Stimulated activated naive CD8-positive, alpha-beta T cell treated with anti-CD3 and anti-CD28 coated beads, Interleukin-15, amount 100 ng/mL, for 72 hours (primary cell): ENCODE measurements around the gene TENT4B.
"Not testable (repeated sequence)": the region's sequence is repeated elsewhere in the genome, so short reads cannot be mapped to it uniquely, and the experiment has no call there.

Experiments
- ATAC-seq: fragments of 150-1000 bp; cut with Tn5 transposase; 2 replicates; pipeline ENCODE4 v1.10.0; 2021; ENCODE audit warnings: mild to moderate bottlenecking, moderate library complexity
- DNase-seq, 2 donors: peaks; one replicate each; pipeline ENCODE4 v3.0.0; 2021 to 2022
- H3K27ac Mint-ChIP-seq, 2 donors: one replicate each; pipeline ENCODE4 v1.8.0; 2022; ENCODE audit warnings: mild to moderate bottlenecking in 2 of 2, mixed read lengths in 2 of 2, moderate library complexity in 2 of 2
- H3K27me3 Mint-ChIP-seq: one replicate; pipeline ENCODE4 v1.8.0; 2022; ENCODE audit warnings: mixed read lengths
- H3K4me1 Mint-ChIP-seq: one replicate; pipeline ENCODE4 v1.8.0; 2022; ENCODE audit warnings: mild to moderate bottlenecking, mixed read lengths
- H3K4me3 Mint-ChIP-seq, 2 donors: one replicate each; pipeline ENCODE4 v1.8.0; 2022; ENCODE audit warnings: mild to moderate bottlenecking in 2 of 2, mixed read lengths in 2 of 2, moderate library complexity in 1 of 2
- H3K9me3 Mint-ChIP-seq, 2 donors: one replicate each; pipeline ENCODE4 v1.8.0; 2022; ENCODE audit warnings: mixed read lengths in 2 of 2

TENT4B gene

GRCh38 chr16:50152807-50153595 lies at the start of gene TENT4B:
TSS of gene TENT4B (plus strand) at chr16:50153306. CDS start at chr16:50153622, 316 bp downstream.
- peak within 1 kb of the TSS; percentile 88 to 97 for H3K4me3 Mint-ChIP-seq
- peaks cover 40% of the 10 kb centered on the region for H3K4me1 Mint-ChIP-seq
- H3K9me3 Mint-ChIP-seq, result no peaks in the 10 kb centered on the region
- H3K27ac Mint-ChIP-seq, result peak within 1 kb of the TSS; percentile 96 to 100
- DNase-seq (peak; percentile 90 to 91), ATAC-seq (peak; percentile 76)
- H3K27me3 Mint-ChIP-seq, result no peaks in the 10 kb centered on the region

GRCh38 chr16:50103764-50104163 lies 49.3 kb upstream of the TENT4B start:
- H3K9me3 Mint-ChIP-seq, result no peaks in the 10 kb centered on the region
- DNase-seq (no peak), ATAC-seq (no peak)
- H3K4me3 Mint-ChIP-seq, result no peak overlapping the region
- no peaks in the 10 kb centered on the region for H3K27me3 Mint-ChIP-seq
- H3K4me1 Mint-ChIP-seq, result no peaks in the 10 kb centered on the region
- no peak overlapping the region for H3K27ac Mint-ChIP-seq

DNA sequence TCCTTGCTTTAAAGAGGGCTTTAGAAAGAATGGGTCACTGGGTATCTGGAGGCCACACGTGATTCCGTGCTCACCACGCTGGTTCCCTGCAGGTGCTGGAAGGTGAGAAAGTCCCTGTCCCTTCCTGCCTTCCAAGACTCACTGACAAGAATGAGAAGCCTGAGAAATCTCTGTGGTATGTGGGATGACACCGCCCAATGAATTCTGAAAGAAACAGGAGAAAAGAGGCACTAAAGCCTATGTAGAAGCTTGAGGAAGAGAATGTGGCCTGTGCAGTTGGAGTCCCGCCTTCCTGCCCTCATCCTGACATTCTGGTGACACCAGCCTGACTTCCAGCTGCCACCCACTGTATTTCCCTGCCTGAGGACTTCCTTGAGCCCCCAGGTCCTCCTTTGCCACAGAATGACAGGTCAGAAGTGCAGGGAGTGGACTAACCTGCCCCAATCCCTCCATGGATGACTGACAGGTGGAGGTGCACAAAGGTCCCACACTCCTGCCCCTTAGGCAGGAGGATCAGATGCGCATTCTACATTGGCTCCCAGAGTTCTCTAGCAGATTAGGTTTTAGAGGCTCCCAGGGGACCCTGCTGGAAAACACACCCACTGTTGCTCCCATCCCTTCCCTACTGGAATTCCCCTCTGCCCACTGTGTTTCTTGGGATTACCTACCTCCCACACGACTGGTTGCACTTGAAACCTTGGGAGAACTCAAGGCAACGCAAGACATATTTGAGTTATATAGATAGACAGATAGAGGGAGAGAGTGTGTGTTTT lies 38.6 kb upstream of the TENT4B start:
- ATAC-seq (no peak), DNase-seq (no peak)
- Mint-ChIP-seq H3K27me3 (no peaks in the 10 kb centered on the region), H3K4me3 (no peak overlapping the region), H3K9me3 (no peaks in the 10 kb centered on the region), H3K27ac (no peak overlapping the region), H3K4me1 (no peaks in the 10 kb centered on the region)

DNA sequence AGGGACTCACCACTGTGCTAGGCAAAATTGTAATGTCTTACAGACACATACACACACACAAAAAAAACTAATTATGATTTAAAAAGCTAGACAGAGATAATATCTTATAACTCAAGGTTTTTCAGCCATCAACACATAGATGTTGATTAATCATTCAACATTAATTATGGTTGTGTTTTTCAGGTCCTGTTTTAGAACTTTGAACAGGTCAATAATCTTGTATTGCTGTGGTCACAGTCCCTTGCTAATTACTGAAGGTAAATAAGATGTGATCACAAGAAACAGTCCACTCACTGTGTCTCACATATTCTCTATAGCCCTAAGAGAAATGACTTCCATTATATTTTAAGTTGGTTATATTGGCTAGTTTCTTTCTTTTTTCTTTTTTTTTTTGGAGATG lies 32.4 kb upstream of the TENT4B start:
- no peak for DNase-seq
- H3K27me3 Mint-ChIP-seq, result no peaks in the 10 kb centered on the region
- no peak overlapping the region for H3K4me3 Mint-ChIP-seq
- peaks cover 24% of the 10 kb centered on the region for H3K4me1 Mint-ChIP-seq
- no peaks in the 10 kb centered on the region for H3K9me3 Mint-ChIP-seq
- H3K27ac Mint-ChIP-seq, result no peak overlapping the region
- no peak for ATAC-seq

- Mint-ChIP-seq H3K9me3 (no peaks in the 10 kb centered on the region), H3K4me1 (peaks cover 24% of the 10 kb centered on the region), H3K27ac (peak overlapping the region in 1 of 2 donors; percentile 48), H3K27me3 (no peaks in the 10 kb centered on the region), H3K4me3 (peak overlapping the region; percentile 52 to 62)
- DNase-seq (peak; percentile 5 to 61), ATAC-seq (peak; percentile 76)
These were observed 31.8 kb upstream of the TENT4B start for GRCh38 chr16:50121278-50121677.

DNA sequence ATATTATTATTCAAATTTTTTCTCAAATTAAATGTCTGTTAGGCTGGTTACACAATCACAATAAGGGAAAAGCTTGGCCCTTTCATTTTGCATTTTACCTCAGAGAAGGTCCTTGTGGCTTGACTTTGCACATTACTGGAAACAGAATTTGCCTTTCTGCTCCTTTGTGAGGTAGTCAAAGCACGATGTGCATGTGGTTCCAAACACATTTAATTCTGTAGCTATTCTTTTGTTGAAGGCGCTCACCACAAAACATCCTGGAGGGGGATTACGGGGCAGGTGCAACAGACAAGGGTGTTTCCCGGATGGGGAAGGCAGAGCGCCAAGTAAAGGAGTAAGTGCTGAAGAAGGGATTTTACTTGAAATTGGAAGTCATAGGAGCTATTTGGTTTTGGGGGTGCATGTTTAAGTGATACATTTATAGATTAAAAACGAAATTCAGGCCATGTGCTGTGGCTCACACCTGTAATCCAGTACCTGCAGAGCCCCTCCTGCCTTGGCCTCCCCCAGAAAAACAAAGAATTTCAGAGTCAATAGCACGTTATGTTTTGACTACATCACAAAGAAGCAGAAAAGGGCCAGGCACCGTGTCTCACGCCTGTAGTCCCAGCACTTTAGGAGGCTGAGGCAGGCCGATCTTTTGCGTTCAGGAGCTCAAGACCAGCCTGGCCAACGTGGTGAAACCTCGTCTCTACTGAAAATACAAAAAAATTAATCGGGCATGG lies 31.2 kb upstream of the TENT4B start:
- DNase-seq (peak; percentile 34 to 84), ATAC-seq (peak; percentile 93)
- H3K4me1 Mint-ChIP-seq, result peaks cover 24% of the 10 kb centered on the region
- no peaks in the 10 kb centered on the region for H3K9me3 Mint-ChIP-seq
- peak overlapping the region; percentile 52 to 62 for H3K4me3 Mint-ChIP-seq
- H3K27me3 Mint-ChIP-seq, result no peaks in the 10 kb centered on the region
- H3K27ac Mint-ChIP-seq, result peak overlapping the region; percentile 32 to 48

DNA sequence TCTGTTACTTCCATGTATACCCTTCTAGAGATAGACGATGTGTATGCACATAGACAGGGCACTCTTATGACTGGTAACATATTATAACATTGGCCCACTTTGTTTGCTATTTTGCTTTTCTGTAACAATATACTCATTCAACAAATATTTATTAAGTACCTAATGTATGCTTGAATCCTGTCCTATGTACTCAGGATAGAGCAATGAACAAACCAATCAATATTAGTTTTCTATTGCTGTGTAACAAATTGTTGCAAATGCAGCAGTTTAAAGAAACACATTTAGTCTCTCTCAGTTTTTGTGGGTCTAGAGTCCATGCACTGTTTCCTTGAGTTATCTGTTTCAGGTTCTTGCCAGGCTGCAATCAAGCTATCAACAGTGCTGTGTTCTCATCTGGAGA lies 29.7 kb upstream of the TENT4B start:
- Mint-ChIP-seq H3K27me3 (no peaks in the 10 kb centered on the region), H3K4me1 (peaks cover 24% of the 10 kb centered on the region), H3K27ac (no peak overlapping the region), H3K9me3 (no peaks in the 10 kb centered on the region), H3K4me3 (no peak overlapping the region)
- no peak for DNase-seq
- no peak for ATAC-seq

DNA sequence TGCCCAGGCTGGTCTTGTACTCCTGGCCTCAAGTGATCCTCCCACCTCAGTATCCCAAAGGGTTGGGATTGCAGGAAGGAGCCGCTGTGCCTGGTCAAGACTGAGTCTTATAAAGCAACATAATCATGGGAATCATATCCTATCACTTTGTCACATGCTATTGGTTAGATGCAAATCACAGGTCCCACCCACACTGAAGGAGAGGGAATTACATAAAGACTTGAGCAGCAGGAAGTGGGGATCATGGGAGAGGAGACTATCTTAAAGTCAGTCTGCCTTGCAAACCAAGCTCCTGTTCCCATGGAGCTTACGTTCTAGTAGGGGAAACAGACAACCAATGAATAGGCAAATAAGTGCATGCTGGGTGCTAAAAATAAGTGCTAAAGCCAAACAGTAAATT lies 28.3 kb upstream of the TENT4B start:
- Mint-ChIP-seq H3K9me3 (no peaks in the 10 kb centered on the region), H3K27ac (no peak overlapping the region), H3K4me1 (peaks cover 24% of the 10 kb centered on the region), H3K4me3 (no peak overlapping the region), H3K27me3 (no peaks in the 10 kb centered on the region)
- ATAC-seq (no peak), DNase-seq (no peak)

DNA sequence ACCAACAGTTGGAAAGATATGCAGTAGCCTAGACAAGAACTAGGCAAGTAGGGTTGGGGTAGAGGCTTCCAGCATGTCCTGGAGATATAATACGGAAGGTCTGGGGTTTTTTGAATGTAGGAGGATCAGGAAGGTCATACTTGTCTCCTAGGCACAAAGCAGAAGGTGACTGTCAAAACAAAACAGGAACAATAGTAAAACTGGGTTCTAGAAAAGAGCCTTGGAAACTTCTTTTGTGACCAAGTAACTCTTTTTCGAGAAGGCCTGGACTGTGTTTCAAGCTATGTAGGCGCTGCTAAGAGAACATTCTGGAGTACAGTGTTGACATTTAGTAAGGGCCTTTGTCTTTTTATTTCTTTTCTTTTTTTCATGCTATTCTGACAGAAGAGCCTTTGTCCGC lies 26.9 kb upstream of the TENT4B start:
- Mint-ChIP-seq H3K4me1 (peaks cover 14% of the 10 kb centered on the region), H3K27ac (no peak overlapping the region), H3K9me3 (no peaks in the 10 kb centered on the region), H3K27me3 (no peaks in the 10 kb centered on the region), H3K4me3 (no peak overlapping the region)
- no peak for ATAC-seq
- DNase-seq, result no peak

DNA sequence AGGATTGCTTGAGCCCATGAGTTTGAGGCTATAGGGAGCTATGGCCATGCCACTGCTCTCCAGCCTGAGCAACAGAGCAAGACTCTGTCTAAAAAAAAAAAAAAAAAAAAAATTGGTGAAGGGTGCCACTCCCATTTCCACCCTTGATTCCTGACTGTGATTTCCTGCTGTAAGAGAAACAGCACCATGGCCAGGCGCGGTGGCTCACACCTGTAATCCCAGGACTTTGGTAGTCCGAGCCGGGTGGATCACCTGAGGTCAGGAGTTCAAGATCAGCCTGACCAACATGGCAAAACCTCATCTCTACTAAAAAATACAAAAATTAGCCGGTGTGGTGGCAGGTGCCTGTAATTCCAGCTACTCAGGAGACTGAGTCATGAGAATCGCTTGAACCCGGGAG lies 20.5 kb upstream of the TENT4B start:
- H3K9me3 Mint-ChIP-seq, DNase-seq, H3K27ac Mint-ChIP-seq, H3K4me3 Mint-ChIP-seq, ATAC-seq, H3K4me1 Mint-ChIP-seq, H3K27me3 Mint-ChIP-seq: not testable (repeated sequence)

DNA sequence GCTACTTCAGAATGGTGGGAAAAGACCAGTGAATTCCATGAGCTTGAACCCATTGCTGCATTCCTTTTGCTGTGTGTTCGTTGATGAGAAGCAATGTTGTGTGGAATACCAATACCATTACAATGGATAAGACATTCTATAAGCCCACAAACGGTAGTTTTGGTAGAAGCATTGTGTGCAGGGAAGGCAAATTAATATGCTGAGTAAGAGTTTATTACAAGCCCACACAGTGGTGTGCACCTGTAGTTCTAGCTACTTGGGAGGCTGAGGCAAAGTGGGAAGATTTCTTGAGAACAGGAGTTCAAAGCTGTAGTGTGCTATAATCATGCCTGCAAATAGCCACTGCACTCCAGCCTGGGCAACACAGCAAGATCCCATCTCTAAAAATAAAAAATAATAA lies 19.9 kb upstream of the TENT4B start:
- H3K27me3 Mint-ChIP-seq, result no peaks in the 10 kb centered on the region
- no peak overlapping the region for H3K27ac Mint-ChIP-seq
- H3K4me3 Mint-ChIP-seq, result no peak overlapping the region
- no peak for DNase-seq
- no peaks in the 10 kb centered on the region for H3K9me3 Mint-ChIP-seq
- no peaks in the 10 kb centered on the region for H3K4me1 Mint-ChIP-seq
- ATAC-seq, result no peak

DNA sequence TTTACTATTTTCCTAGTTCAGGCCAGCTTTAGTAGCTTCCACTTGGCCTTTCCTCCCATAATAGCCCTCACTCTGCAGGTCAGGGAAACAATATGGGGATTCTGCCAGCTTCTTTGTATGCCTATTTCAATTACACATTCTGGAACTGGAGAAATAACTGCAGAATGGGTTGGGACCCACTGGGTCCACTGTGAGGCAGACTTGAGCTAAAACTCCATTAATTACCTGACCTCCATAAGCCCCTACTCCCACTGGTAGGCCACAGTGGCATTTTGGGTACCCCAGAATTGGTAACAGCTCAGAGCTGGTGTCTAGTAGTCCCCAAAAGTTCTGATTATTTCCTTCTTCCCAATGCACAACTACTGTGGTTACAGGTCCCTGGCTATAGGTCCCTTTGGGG lies 16.7 kb upstream of the TENT4B start:
- ATAC-seq (no peak), DNase-seq (no peak)
- no peak overlapping the region for H3K27ac Mint-ChIP-seq
- no peaks in the 10 kb centered on the region for H3K27me3 Mint-ChIP-seq
- H3K4me1 Mint-ChIP-seq, result no peaks in the 10 kb centered on the region
- H3K9me3 Mint-ChIP-seq, result no peaks in the 10 kb centered on the region
- no peak overlapping the region for H3K4me3 Mint-ChIP-seq

- no peaks in the 10 kb centered on the region for H3K9me3 Mint-ChIP-seq
- H3K4me1 Mint-ChIP-seq, result no peaks in the 10 kb centered on the region
- H3K27me3 Mint-ChIP-seq, result no peaks in the 10 kb centered on the region
- no peak for ATAC-seq
- H3K27ac Mint-ChIP-seq, result no peak overlapping the region
- H3K4me3 Mint-ChIP-seq, result no peak overlapping the region
- DNase-seq, result no peak
These were observed 15.8 kb upstream of the TENT4B start for GRCh38 chr16:50137268-50137667.

GRCh38 chr16:50139580-50139979 lies 13.5 kb upstream of the TENT4B start:
- Mint-ChIP-seq H3K4me1 (no peaks in the 10 kb centered on the region), H3K9me3 (no peaks in the 10 kb centered on the region), H3K27ac (no peak overlapping the region), H3K4me3 (no peak overlapping the region), H3K27me3 (no peaks in the 10 kb centered on the region)
- ATAC-seq (no peak), DNase-seq (no peak)

- no peak for DNase-seq
- no peak overlapping the region for H3K4me3 Mint-ChIP-seq
- ATAC-seq, result no peak
- no peaks in the 10 kb centered on the region for H3K27me3 Mint-ChIP-seq
- no peak overlapping the region for H3K27ac Mint-ChIP-seq
- no peaks in the 10 kb centered on the region for H3K4me1 Mint-ChIP-seq
- no peaks in the 10 kb centered on the region for H3K9me3 Mint-ChIP-seq
These were observed 8.9 kb upstream of the TENT4B start for GRCh38 chr16:50144211-50144610.
